HG02970 (cell line): ENCODE data around the gene TRHDE.

ENCODE experiments used
- ATAC-seq: cut with Tn5 transposase; IDR thresholded peaks from one replicate; pipeline ENCODE4 v1.9.1; 2021; ENCODE audit warnings: mild to moderate bottlenecking, moderate library complexity, moderate number of reproducible peaks; ENCODE audit not compliant: unreplicated experiment, low FRiP score

The TRHDE gene

GRCh38 chr12:72273851-72274351, 1.7 kb downstream of the TRHDE start:
- no peak for ATAC-seq

DNA sequence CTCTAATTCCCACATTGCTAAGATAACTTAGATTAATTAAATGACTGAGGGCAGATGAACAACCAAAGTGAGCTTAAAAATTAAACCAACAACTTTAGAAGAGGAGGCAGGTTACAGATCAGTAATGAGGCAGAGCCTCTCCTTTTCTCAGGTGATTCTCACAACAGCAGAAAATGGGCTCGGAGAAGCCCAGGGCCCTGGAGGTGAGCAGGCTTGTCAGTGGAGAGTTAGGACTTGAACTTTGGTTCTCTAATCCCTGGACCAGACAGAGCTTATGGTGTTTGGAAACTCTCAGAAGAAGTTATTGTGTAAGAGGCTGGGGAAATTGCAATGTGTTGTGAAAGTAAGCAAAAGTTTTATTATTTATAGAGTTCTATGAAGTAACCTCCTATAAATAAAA, 2.8 kb downstream of the TRHDE start:
- no peak for ATAC-seq

GRCh38 chr12:72275526-72275925, 3.4 kb downstream of the TRHDE start:
- ATAC-seq = no peak

GRCh38 chr12:72276181-72276805, 4.1 kb downstream of the TRHDE start:
- ATAC-seq = no peak

DNA sequence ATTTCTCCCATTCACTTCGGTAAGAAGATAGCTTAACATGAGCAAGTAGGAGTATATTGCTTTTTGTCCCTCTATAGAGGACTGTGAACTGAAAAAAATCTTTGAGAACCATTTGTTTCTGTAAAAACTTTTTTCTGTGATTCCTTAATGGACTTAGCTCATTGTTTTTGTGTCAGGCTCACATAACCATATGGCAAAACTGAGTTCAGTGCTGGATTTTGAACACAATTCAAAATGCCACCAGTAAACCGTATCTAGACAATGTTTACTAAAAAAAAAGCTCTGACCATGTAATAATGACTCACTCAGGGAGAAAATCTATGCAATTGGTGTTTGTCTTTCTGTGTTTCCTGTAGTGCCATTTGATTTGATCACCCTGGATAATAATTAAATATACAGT, 5.2 kb downstream of the TRHDE start:
- no peak for ATAC-seq

- no peak for ATAC-seq
Observed at GRCh38 chr12:72278894-72279293, 6.7 kb downstream of the TRHDE start.

DNA sequence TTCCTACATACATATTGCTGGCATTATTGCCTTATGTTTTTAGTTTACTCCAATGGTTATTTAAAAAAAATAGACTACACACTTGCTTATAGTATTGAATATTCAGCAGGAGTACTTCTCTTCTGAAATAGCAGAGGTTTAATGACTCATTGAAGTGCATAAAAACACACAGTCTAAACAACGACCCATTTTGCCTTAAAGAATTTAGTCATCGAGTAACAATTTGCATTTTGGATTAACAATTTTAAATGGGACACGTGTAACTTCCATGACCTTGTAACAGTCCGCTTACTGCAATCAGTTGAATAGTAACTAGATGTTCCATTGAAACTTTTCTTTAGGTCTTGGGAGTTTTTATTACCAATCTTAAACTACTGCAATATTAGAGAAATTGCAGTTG, 9.0 kb downstream of the TRHDE start:
- no peak for ATAC-seq

- ATAC-seq = no peak
Observed at GRCh38 chr12:72282721-72283120, 10.6 kb downstream of the TRHDE start.

DNA sequence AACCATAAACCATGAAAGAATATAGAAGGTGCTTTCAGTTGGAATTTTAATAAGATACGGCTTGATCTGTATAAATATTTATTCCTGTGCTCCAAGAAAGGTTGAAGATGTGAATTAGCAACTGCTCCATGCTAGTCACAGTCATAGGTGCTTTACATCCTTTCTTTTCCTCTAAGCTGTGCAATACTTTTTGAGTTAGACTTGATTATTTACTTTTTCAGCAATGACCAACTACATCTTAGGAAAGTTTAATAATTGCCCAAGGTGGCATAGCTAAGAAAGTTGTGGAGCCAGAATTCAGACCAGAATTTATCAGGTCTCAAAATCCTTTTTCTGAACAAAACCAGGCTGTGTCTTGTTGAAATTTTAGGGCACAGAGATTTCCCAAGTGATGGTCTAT, 13.7 kb downstream of the TRHDE start:
- no peak for ATAC-seq

DNA sequence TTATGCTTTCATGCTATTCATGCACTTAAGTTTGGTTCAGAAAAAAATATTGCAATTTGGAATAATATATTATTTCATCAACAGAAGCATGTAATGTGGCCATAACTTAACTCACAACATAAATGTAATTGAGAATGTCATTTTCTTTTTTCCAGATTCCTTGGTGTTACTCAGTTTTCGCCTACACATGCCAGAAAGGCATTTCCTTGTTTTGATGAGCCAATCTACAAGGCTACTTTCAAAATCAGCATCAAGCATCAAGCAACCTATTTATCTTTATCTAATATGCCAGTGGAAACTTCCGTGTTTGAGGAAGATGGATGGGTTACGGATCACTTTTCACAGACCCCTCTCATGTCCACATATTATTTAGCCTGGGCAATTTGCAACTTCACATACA, 14.4 kb downstream of the TRHDE start:
- no peak for ATAC-seq

- no peak for ATAC-seq
Observed at GRCh38 chr12:72288436-72288835, 16.3 kb downstream of the TRHDE start.

DNA sequence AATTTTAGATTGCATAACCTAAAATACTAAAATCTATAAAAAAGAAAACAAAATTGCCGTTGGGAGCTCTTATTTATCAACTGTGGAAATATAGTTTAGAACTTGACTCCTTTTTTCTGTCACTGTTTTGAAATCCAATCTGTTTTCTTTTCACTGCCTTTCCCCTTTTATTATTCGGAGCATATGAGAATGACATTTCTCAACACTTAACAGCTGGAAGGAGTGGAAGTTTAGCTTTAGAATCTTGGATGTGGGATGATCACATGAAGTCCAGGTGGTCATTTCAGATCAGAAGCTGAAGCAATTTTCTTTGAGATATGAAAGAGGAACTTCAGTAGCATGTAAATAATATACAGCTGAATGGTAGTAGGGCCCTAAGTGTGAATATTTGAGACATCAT, 16.7 kb downstream of the TRHDE start:
- ATAC-seq = no peak

GRCh38 chr12:72289633-72290032, 17.5 kb downstream of the TRHDE start:
- no peak for ATAC-seq

- ATAC-seq = no peak
Observed at GRCh38 chr12:72291175-72291574, 19.0 kb downstream of the TRHDE start.

DNA sequence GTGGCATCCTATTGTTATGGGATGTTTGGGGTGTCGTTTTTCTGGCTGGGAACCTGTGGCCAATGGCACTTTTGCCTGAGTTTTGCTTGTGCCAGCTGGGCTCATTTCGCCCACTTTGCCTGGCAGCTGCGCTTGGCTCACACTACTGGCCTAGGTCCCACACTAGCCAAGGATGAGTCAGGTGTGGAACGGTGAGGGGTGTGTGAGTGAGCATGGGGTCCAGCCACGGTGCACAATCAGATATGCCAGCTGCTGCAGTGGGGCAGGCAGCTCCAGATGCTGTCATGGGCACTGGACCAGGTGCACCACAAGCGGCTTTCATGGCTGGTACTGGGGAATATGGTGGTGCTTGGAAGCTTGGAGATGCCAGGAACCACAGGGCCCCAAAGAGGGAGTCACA, 21.5 kb downstream of the TRHDE start:
- no peak for ATAC-seq

DNA sequence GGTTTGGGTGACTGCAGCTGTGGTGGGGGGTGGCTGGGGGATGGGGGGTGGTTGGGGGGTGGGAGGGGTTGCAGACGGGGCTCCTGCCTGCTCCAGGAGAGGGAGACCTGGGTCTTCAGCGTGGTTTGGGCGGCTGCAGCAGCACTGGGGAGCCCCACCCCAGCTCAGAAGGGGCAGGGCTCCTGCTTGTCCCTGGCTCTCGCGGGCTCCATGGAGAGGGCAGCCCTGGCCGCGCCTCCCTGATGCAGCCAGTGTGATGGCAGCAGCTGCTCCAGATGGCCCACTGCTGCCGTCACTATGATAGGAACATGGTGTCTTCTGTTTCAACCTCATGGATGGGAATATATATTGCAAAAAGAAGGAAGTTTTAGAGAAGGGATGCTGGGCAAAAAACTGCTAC, 22.9 kb downstream of the TRHDE start:
- no peak for ATAC-seq

DNA sequence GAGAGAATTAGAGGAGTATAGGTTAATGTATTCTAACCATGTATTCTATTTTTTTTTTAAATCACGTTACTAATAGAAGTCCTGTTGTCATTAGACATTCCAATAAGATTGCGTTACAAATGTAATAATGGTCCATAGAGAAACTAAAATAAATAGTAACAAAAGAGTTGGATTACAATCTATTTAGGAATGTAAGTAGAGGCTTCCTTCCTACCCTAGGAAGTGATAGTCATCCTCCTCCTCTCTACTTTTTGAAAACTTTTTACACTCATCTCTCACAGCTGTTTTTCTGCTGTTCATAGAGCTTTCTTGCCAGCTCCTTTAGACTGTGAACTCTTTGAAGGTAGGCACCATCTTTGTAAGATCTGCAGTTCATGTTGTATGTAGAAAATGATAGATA, 23.6 kb downstream of the TRHDE start:
- ATAC-seq = no peak

DNA sequence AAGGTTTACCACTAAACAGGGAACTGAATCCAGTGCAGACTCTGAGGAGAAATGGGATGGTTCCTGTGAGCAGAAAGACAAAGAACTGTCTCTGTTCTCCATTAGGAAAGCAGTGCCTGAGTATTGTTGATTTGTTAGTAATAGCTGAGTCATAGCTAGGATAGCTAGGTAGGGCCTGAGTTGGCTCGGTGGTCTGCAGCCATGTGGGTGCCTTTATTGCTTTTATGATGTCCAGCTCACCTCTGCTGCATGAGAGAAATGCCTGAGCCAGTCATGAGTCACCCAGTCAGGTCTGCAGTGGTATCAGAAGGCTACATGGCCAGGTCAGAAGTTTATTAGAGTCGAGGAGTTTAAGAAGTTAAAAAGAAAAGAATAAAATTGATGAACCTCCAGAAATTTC, 24.2 kb downstream of the TRHDE start:
- ATAC-seq = no peak

- no peak for ATAC-seq
Observed at GRCh38 chr12:72297666-72298065, 25.5 kb downstream of the TRHDE start.

GRCh38 chr12:72300728-72301127, 28.6 kb downstream of the TRHDE start:
- ATAC-seq = no peak

GRCh38 chr12:72304751-72305150, 32.6 kb downstream of the TRHDE start:
- no peak for ATAC-seq

- ATAC-seq = no peak
Observed at GRCh38 chr12:72307229-72307628, 35.1 kb downstream of the TRHDE start.

GRCh38 chr12:72311946-72312345, 39.8 kb downstream of the TRHDE start:
- ATAC-seq = no peak
